HepG2 (cell line): Measurements from ENCODE around the gene ASTN2.
A peak's percentile ranks its signal among the peaks of the same experiment; 100 is the strongest.

Experiments
- CREB1 ChIP-seq, 2 experiments: fragments of 450-650 bp in 1 of 2; IDR thresholded peaks; 2 replicates each; pipeline ENCODE4 v1.6.1; 2016 to 2017; ENCODE audit warnings: control low read depth in 1 of 2, mild to moderate bottlenecking in 1 of 2, missing compliant biosample characterization in 1 of 2, missing genetic modification characterization in 1 of 2
- DNMT1 ChIP-seq: sonication (generic); formaldehyde crosslinking; IDR thresholded peaks from 2 replicates; pipeline ENCODE4 v1.5.1; 2020; ENCODE audit warnings: mild to moderate bottlenecking, missing genetic modification reagents
- E2F1 ChIP-seq: sonication (generic); formaldehyde crosslinking; IDR thresholded peaks from 2 replicates; pipeline ENCODE4 v1.5.0; 2020; ENCODE audit warnings: missing genetic modification reagents
- EEA1 ChIP-seq: sonication (generic); formaldehyde crosslinking; IDR thresholded peaks from 2 replicates; pipeline ENCODE4 v1.5.1; 2020; ENCODE audit warnings: mild to moderate bottlenecking, missing genetic modification reagents, borderline replicate concordance
- MTF1 ChIP-seq: sonication (generic); formaldehyde crosslinking; IDR thresholded peaks from 2 replicates; pipeline ENCODE4 v1.5.0; 2020; ENCODE audit warnings: missing genetic modification reagents
- POLR2A ChIP-seq, 2 experiments: IDR thresholded peaks; 2 replicates each; pipeline ENCODE4 v1.6.1; 2011; ENCODE audit warnings: low read depth in 2 of 2, low read length in 2 of 2, mild to moderate bottlenecking in 1 of 2, moderate library complexity in 1 of 2; ENCODE audit not compliant: insufficient read depth in 1 of 2
- SIN3A ChIP-seq: IDR thresholded peaks from 2 replicates; pipeline ENCODE4 v1.6.1; 2011; ENCODE audit warnings: low read depth, mild to moderate bottlenecking, control low read depth, low read length, borderline replicate concordance
- SNAPC5 ChIP-seq: sonication (generic); formaldehyde crosslinking; IDR thresholded peaks from 2 replicates; pipeline ENCODE4 v1.8.1; 2023; ENCODE audit warnings: mild to moderate bottlenecking, missing genetic modification reagents, borderline replicate concordance
- ZBTB3 ChIP-seq: sonication (generic); formaldehyde crosslinking; IDR thresholded peaks from 2 replicates; pipeline ENCODE4 v1.4.0; 2020; ENCODE audit warnings: low read depth, mild to moderate bottlenecking, moderate library complexity, missing genetic modification reagents, borderline replicate concordance
- ZNF264 ChIP-seq: sonication (generic); formaldehyde crosslinking; IDR thresholded peaks from 2 replicates; pipeline ENCODE4 v1.4.0; 2020; ENCODE audit warnings: missing genetic modification reagents
- ZNF775 ChIP-seq: sonication (generic); formaldehyde crosslinking; IDR thresholded peaks from 2 replicates; pipeline ENCODE4 v1.4.0; 2020; ENCODE audit warnings: missing genetic modification reagents, mild to moderate bottlenecking, moderate library complexity, borderline replicate concordance

- TF ChIP-seq CREB1 (IDR thresholded peaks at IDR 0.05) (no peak), CREB1 (CRISPR knock-in tag; IDR thresholded peaks at IDR 0.05) (0 out of 2 replicates have a peak, but pooled peaks have one; percentile 41), ZBTB3 (CRISPR knock-in tag) (no peak), MTF1 (CRISPR knock-in tag) (no peak), SIN3A (no peak), DNMT1 (no peak), POLR2A (IDR thresholded peaks at IDR 0.05; ENCODE audit: insufficient read depth in 1 of 2, low read depth in 2 of 2, low read length in 2 of 2) (no peak), E2F1 (no peak), SNAPC5 (CRISPR knock-in tag) (no peak), ZNF264 (CRISPR knock-in tag) (no peak), EEA1 (CRISPR knock-in tag) (no peak), ZNF775 (CRISPR knock-in tag) (no peak)
These were observed 865.7 kb downstream of the ASTN2 start for GRCh38 chr9:116549061-116549664.
